Hematopoietic multipotent progenitor cell treated with erythropoietin and hydrocortisone succinate and interleukin-3 and kit ligand, for 4 days (in vitro differentiated cells): ENCODE measurements around the gene GABBR2.
"Not testable (repeated sequence)": the region's sequence is repeated elsewhere in the genome, so short reads cannot be mapped to it uniquely, and the experiment has no call there.

Experiments used
- DNase-seq: peaks from one replicate; pipeline ENCODE4 v3.0.0-alpha.2; 2015

GABBR2 gene

DNA sequence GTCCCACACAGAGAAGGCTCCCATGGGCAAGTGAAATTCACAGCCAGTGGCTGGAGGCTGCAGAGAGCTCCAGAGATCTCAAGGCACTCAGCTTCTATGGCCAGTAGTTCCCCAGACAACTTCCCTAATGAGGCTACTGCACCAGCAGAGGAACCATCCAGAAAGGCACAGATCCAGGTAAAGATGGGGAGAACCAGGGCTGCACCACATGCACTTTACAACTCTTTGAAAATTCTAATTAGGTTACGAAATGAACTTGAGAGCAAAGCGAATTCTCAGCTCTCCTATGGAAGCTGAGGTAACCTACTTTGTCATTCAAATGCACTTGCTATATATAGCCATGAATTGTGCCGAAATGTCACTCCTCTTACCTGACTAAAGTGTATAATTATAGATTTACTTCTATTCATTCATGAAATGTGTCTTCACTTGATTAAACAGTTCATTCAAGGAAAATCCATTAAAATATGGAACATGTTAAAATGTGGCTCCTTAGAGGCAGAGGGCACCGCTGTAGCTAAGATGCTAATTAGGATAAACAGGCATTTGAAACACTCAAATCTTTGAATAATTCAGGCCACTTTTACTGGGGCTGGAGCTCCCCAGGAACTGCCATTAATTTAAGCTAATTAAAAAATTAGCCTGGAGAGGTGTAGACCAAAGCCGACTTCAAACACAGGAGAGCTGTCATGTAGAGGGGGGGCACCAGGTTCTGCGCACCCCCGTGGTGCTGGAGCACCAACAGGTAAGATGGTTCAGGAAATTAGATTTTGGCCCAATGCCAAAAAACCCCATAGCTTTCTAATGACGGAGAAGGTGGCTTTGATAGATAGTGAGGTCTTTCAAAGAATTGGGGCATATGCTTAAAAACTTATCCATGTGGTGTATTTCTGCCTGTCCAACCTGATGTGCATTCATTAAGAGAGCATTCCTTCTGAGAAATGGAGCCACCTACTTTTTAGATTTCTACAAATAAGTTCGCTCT is 204.1 kb downstream of the GABBR2 start:
- no peak for DNase-seq

GRCh38 chr9:98503867-98504266 is 204.9 kb downstream of the GABBR2 start:
- no peak for DNase-seq

GRCh38 chr9:98502976-98503325 is 205.8 kb downstream of the GABBR2 start:
- no peak for DNase-seq

GRCh38 chr9:98502311-98502975 is 206.3 kb downstream of the GABBR2 start:
- no peak for DNase-seq

DNA sequence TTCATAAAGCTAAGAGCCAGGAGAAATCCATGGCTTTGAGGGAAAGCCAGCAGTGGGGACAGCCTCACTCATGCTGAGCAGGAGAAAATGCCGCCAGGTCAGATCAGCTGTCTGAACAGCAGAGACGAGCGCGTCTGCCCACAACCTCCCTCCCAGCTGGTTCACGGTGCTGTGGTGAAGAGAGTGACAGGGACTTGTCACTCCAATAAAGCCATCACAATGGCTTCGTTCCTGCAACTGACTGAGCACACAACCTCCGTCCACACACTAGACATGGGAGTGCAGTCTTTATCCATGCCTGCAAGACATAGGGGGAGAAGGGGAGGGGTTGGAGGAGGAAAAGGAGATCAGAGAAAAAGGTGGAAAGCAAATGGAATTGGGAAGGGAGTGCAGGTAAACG is 206.9 kb downstream of the GABBR2 start:
- DNase-seq, result no peak

DNA sequence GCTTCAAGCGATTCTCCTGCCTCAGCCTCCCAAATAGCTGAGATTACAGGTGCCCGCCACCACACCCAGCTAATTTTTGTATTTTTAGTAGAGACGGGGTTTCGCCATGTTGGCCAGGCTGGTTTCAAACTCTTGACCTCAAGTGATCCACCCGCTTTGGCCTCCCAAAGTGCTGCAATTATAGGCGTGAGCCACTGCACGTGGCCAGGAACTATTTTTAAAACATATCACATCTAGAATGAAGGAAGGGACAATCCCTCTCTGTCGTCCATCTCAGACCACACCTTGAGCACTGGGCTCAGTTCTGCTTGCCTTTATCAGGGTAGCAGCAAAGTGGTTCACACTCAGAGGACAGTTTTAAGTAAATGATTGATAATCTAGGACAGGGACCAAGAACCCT is 207.5 kb downstream of the GABBR2 start:
- not testable (repeated sequence) for DNase-seq

GRCh38 chr9:98500337-98500919 is 208.3 kb downstream of the GABBR2 start:
- DNase-seq, result no peak

- DNase-seq, result no peak
These were observed 213.2 kb downstream of the GABBR2 start for GRCh38 chr9:98495530-98495929.

- no peak for DNase-seq
These were observed 213.9 kb downstream of the GABBR2 start for GRCh38 chr9:98494852-98495251.

DNA sequence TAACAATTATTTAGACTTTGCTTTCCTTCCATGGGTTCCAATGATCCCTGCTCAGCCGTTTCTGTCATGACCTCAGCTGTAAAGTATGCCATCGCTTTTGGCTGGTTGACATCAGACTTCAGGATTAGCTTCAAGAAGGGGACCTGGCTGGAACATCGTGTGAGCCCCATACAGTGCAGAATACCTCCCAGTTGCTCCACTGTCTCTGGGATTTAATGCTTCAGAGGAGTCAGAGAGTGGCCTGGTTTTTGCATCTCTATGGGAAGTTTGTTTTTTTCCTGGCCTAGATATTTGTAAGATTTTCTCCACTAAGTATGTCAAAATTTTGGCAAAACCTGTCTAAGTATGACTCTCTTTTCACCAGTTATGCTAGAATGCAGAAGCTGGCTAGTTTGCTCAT is 216.9 kb downstream of the GABBR2 start:
- no peak for DNase-seq

GRCh38 chr9:98491231-98491651 is 217.5 kb downstream of the GABBR2 start:
- DNase-seq, result no peak

- no peak for DNase-seq
These were observed 220.0 kb downstream of the GABBR2 start for GRCh38 chr9:98488571-98489312.

GRCh38 chr9:98485706-98486105 is 223.0 kb downstream of the GABBR2 start:
- DNase-seq, result no peak

DNA sequence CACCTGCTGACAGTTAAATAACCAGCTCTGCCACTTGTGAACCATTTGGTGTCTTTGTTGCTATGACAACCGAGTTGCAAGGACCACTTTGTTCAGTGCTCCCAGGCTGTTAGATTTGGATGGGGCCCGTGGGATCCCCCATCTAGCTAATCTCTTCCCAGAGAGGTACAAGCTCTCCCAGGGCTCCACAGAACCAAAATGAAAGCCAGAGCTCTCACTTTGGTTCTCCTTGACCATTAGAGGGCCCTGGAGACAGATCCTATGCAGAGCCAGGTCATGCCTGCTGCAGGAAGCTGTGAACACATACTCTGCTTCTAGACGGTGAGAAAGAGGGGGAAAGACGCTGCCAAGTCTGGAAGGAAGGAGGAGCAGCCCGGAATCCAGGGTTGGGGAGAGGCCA is 224.6 kb downstream of the GABBR2 start:
- no peak for DNase-seq

GRCh38 chr9:98482226-98482625 is 226.5 kb downstream of the GABBR2 start:
- DNase-seq, result no peak

GRCh38 chr9:98481676-98482075 is 227.1 kb downstream of the GABBR2 start:
- DNase-seq, result no peak

- no peak for DNase-seq
These were observed 228.5 kb downstream of the GABBR2 start for GRCh38 chr9:98479967-98480847.

DNA sequence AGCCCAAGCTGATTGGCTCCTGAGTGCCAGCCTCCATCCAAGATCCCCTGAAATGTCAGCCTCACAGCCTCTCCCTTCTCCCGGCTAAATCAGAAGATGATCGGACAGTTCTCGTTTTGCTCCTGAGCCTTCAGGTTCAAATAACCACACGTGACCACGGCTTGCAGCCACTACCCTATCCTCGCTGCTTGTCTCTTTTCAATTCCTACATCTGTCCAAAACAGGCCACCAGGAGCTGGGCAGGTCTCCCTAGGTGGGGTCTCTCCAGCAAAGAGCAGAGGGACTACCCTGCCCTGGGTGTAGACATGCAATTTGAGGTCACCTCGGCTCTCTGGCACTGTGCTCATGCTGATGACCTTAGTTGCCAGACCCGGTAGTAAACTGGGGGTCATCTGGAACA is 229.3 kb downstream of the GABBR2 start:
- DNase-seq, result no peak

DNA sequence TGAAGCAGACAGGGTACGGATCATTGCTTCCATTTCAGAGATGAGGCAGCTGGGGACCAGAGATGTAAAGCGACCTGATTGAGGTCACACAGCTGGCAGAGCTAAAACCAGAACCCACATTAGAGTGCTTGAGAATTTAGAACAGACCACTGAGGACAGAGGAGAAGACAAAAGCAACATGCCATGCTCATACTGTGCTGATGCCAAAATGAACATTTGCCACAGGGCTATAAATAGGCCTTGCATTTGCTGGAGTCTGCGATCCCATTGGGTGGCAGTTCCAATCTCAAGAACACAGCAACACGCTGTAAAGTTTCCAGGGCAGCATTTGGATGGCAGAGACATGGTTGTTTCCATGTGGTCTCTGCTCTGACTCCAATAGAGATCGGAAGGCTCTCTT is 230.9 kb downstream of the GABBR2 start:
- no peak for DNase-seq

DNA sequence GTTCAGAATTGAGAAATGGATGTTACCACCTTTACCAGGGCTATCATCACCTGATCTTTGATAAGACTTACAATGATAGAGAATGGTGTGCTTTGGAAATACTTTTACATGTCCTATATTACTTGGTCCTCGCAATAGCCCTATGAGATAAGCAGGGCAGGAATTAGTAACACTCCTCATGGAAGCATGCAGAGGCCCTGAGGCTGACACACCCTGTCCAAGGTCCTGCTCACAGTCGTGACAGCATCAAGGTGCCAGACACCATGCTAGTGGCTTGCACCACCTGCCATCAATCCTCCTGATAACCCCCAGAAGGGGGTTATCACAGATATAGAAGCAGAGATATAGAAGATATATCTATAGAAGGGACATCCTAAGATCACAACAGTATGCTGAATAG is 236.5 kb downstream of the GABBR2 start:
- no peak for DNase-seq

GRCh38 chr9:98471185-98471584 is 237.6 kb downstream of the GABBR2 start:
- no peak for DNase-seq
